Measurements from ENCODE around the gene RRP36. TPM values are rescaled to one million over a fixed set of nuclear protein-coding genes. Genes with fewer than 3 reads are reported as not detected.
"Not testable (repeated sequence)": the region's sequence is repeated elsewhere in the genome, so short reads cannot be mapped to it uniquely, and the experiment has no call there.

RRP36 gene
- total and polyA plus RNA-seq, 2 donors from 2014 or later, result 49.2 to 55.2 TPM

- Histone ChIP-seq H3K9me3 (ENCODE audit: control insufficient read depth in 2 of 3, insufficient read depth in 1 of 3, low read length in 3 of 3) (no peaks in the 10 kb centered on the region), H3K9ac (ENCODE audit: low read length in 3 of 3) (no peak overlapping the region), H3K4me3 (ENCODE audit: low read length in 3 of 3) (no peak overlapping the region), H3K27me3 (ENCODE audit: control insufficient read depth, insufficient read depth, low read length) (no peaks in the 10 kb centered on the region), H3K36me3 (ENCODE audit: control insufficient read depth in 2 of 3, insufficient read depth in 3 of 3, low read length in 3 of 3) (peaks cover 5 to 36% (median 31%) of the 10 kb centered on the region in 3 donors), H3K27ac (ENCODE audit: low read depth in 2 of 2, low read length in 2 of 2) (no peak overlapping the region), H3K4me1 (ENCODE audit: control insufficient read depth in 2 of 3, insufficient read depth in 2 of 3, low read depth in 1 of 3, low read length in 3 of 3) (peaks cover 0 to under 1% (median 0%) of the 10 kb centered on the region in 3 donors)
- TF ChIP-seq CTCF (IDR thresholded peaks at IDR 0.05; ENCODE audit: borderline replicate concordance, extremely low read depth, insufficient read depth), result no peak
- DNase-seq, result no peak
- no peak for FAIRE-seq
- intact Hi-C loops (cut with DNase I), result no loop called here
Observed at GRCh38 chr6:43040542-43041257, 19.3 kb downstream of the RRP36 start.

GRCh38 chr6:43041475-43041874, 20.1 kb downstream of the RRP36 start:
- FAIRE-seq; H3K9ac ChIP-seq (ENCODE audit: low read length in 3 of 3); H3K9me3 ChIP-seq (ENCODE audit: control insufficient read depth in 2 of 3, insufficient read depth in 1 of 3, low read length in 3 of 3); H3K4me3 ChIP-seq (ENCODE audit: low read length in 3 of 3); H3K27me3 ChIP-seq (ENCODE audit: control insufficient read depth, insufficient read depth, low read length); H3K4me1 ChIP-seq (ENCODE audit: control insufficient read depth in 2 of 3, insufficient read depth in 2 of 3, low read depth in 1 of 3, low read length in 3 of 3); intact Hi-C loops (cut with DNase I); DNase-seq; H3K27ac ChIP-seq (ENCODE audit: low read depth in 2 of 2, low read length in 2 of 2): not testable (repeated sequence)
- peaks cover 5 to 40% (median 34%) of the 10 kb centered on the region in 3 donors for H3K36me3 ChIP-seq (ENCODE audit: control insufficient read depth in 2 of 3, insufficient read depth in 3 of 3, low read length in 3 of 3)

GRCh38 chr6:43043310-43043709, 21.9 kb downstream of the RRP36 start:
- H3K4me1 ChIP-seq (ENCODE audit: control insufficient read depth in 2 of 3, insufficient read depth in 2 of 3, low read depth in 1 of 3, low read length in 3 of 3), result no peaks in the 10 kb centered on the region
- DNase-seq (no peak), FAIRE-seq (no peak)
- H3K9ac ChIP-seq (ENCODE audit: low read length in 3 of 3), result no peak overlapping the region
- H3K36me3 ChIP-seq (ENCODE audit: control insufficient read depth in 2 of 3, insufficient read depth in 3 of 3, low read length in 3 of 3), result peaks cover 0 to 34% (median 28%) of the 10 kb centered on the region in 3 donors
- H3K4me3 ChIP-seq (ENCODE audit: low read length in 3 of 3), result no peak overlapping the region
- H3K27me3 ChIP-seq (ENCODE audit: control insufficient read depth, insufficient read depth, low read length), result no peaks in the 10 kb centered on the region
- no peak for TF ChIP-seq CTCF (IDR thresholded peaks at IDR 0.05; ENCODE audit: borderline replicate concordance, extremely low read depth, insufficient read depth)
- intact Hi-C loops (cut with DNase I), result no loop called here
- H3K9me3 ChIP-seq (ENCODE audit: control insufficient read depth in 2 of 3, insufficient read depth in 1 of 3, low read length in 3 of 3), result no peaks in the 10 kb centered on the region
- no peak overlapping the region for H3K27ac ChIP-seq (ENCODE audit: low read depth in 2 of 2, low read length in 2 of 2)

- FAIRE-seq (no peak), DNase-seq (no peak)
- Histone ChIP-seq H3K27ac (ENCODE audit: low read depth in 2 of 2, low read length in 2 of 2) (no peak overlapping the region), H3K27me3 (ENCODE audit: control insufficient read depth, insufficient read depth, low read length) (no peaks in the 10 kb centered on the region), H3K36me3 (ENCODE audit: control insufficient read depth in 2 of 3, insufficient read depth in 3 of 3, low read length in 3 of 3) (peaks cover 10 to 30% (median 23%) of the 10 kb centered on the region in 3 donors), H3K9me3 (ENCODE audit: control insufficient read depth in 2 of 3, insufficient read depth in 1 of 3, low read length in 3 of 3) (no peaks in the 10 kb centered on the region), H3K9ac (ENCODE audit: low read length in 3 of 3) (no peak overlapping the region), H3K4me3 (ENCODE audit: low read length in 3 of 3) (no peak overlapping the region), H3K4me1 (ENCODE audit: control insufficient read depth in 2 of 3, insufficient read depth in 2 of 3, low read depth in 1 of 3, low read length in 3 of 3) (no peaks in the 10 kb centered on the region)
- intact Hi-C loops (cut with DNase I), result no loop called here
- TF ChIP-seq CTCF (IDR thresholded peaks at IDR 0.05; ENCODE audit: borderline replicate concordance, extremely low read depth, insufficient read depth), result no peak
Observed at GRCh38 chr6:43045371-43045930, 24.0 kb downstream of the RRP36 start.

Measured in kidney (tissue), 14 donors.